ENCODE data around the gene KLHL15. TPM values are rescaled to one million over a fixed set of nuclear protein-coding genes. Genes with fewer than 3 reads are reported as not detected.

The KLHL15 gene
- total and polyA plus RNA-seq, 2 experiments from 2014 or later, result 3.4 to 8.2 TPM

GRCh38 chrX:23992431-23992830 lies 34.6 kb downstream of the KLHL15 start:
- Histone ChIP-seq H3F3A (ENCODE audit: insufficient read depth) (no peaks in the 10 kb centered on the region), H3K9me3 (ENCODE audit: low read depth) (no peaks in the 10 kb centered on the region), H3K9ac (no peak overlapping the region), H3K27me3 (replicated peaks; ENCODE audit: insufficient read depth) (no peaks in the 10 kb centered on the region), H3K4me1 (ENCODE audit: insufficient read depth) (peaks cover 4% of the 10 kb centered on the region), H3K36me3 (ENCODE audit: low read depth) (peaks cover 7% of the 10 kb centered on the region; the same call in 1 of the 2 replicates), H3K9me2 (ENCODE audit: insufficient read depth) (no peaks in the 10 kb centered on the region), H4K20me1 (ENCODE audit: insufficient read depth) (no peaks in the 10 kb centered on the region), H3K4me2 (ENCODE audit: unreplicated experiment) (no peak overlapping the region), H3K27ac (no peak overlapping the region), H3K4me3 (no peak overlapping the region), H3K79me2 (ENCODE audit: insufficient read depth) (peaks cover 22% of the 10 kb centered on the region), H2AFZ (no peak overlapping the region)
- no peak for DNase-seq
- in situ Hi-C loops (cut with MboI), result no loop called here
- 72 to 79% methylated on average over 3 of the region's 3 CpGs for WGBS, 2 experiments (ENCODE audit: low coverage in 1 of 2, low lambda C conversion rate in 2 of 2, missing lambda C conversion rate in 2 of 2)
- TF ChIP-seq EZH2 (IDR thresholded peaks at IDR 0.05; ENCODE audit: insufficient read depth, poor library complexity, severe bottlenecking) (no peak), EZH2phosphoT487 (IDR thresholded peaks at IDR 0.05; ENCODE audit: insufficient read depth, low read depth) (no peak)

- Histone ChIP-seq H3K27ac (no peak overlapping the region), H3K9me2 (ENCODE audit: insufficient read depth) (no peaks in the 10 kb centered on the region), H3K4me3 (no peak overlapping the region), H4K20me1 (ENCODE audit: insufficient read depth) (no peaks in the 10 kb centered on the region), H3F3A (ENCODE audit: insufficient read depth) (no peaks in the 10 kb centered on the region), H3K9me3 (ENCODE audit: low read depth) (no peaks in the 10 kb centered on the region), H3K36me3 (ENCODE audit: low read depth) (peaks cover 14% of the 10 kb centered on the region; the same call in 1 of the 2 replicates), H3K4me1 (ENCODE audit: insufficient read depth) (peaks cover 4% of the 10 kb centered on the region), H3K4me2 (ENCODE audit: unreplicated experiment) (no peak overlapping the region), H3K9ac (no peak overlapping the region), H2AFZ (no peak overlapping the region), H3K27me3 (replicated peaks; ENCODE audit: insufficient read depth) (no peaks in the 10 kb centered on the region), H3K79me2 (ENCODE audit: insufficient read depth) (peaks cover 22% of the 10 kb centered on the region)
- 100% methylated on average over 1 to 2 of the region's 2 CpGs for WGBS, 2 experiments (ENCODE audit: low coverage in 1 of 2, low lambda C conversion rate in 2 of 2, missing lambda C conversion rate in 2 of 2)
- TF ChIP-seq EZH2phosphoT487 (IDR thresholded peaks at IDR 0.05; ENCODE audit: insufficient read depth, low read depth) (no peak), EZH2 (IDR thresholded peaks at IDR 0.05; ENCODE audit: insufficient read depth, poor library complexity, severe bottlenecking) (no peak)
- DNase-seq, result no peak
- in situ Hi-C loops (cut with MboI), result no loop called here
Measured at GRCh38 chrX:23990455-23990854, 36.5 kb downstream of the KLHL15 start.

- TF ChIP-seq EZH2 (IDR thresholded peaks at IDR 0.05; ENCODE audit: insufficient read depth, poor library complexity, severe bottlenecking) (no peak), EZH2phosphoT487 (IDR thresholded peaks at IDR 0.05; ENCODE audit: insufficient read depth, low read depth) (no peak)
- H3K4me3 ChIP-seq, result no peak overlapping the region
Measured at GRCh38 chrX:23989689-23990088, 37.3 kb downstream of the KLHL15 start.

DNA sequence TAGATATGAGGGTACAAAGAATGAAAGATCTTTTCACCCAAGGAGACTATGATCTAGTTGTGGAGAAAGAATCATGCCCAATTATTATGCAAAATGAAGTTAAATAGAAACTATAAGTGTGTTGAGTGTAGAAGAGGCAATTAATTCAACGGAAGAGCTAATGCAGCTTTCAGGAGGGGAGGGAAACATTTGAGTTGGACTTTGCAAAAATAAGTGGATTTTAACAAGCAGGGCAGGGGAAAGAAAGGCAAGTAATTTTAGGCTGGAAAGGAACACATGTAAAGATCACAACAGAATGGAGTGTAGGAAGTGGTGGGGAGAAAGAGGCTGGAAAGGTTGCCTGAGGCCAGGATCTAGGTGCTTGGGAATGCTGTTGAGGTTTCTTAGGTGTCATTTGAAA lies 44.1 kb downstream of the KLHL15 start:
- H3K27me3 ChIP-seq (replicated peaks; ENCODE audit: insufficient read depth), result no peaks in the 10 kb centered on the region
- no peak for TF ChIP-seq EZH2 (IDR thresholded peaks at IDR 0.05; ENCODE audit: insufficient read depth, poor library complexity, severe bottlenecking)
- no peak for TF ChIP-seq EZH2phosphoT487 (IDR thresholded peaks at IDR 0.05; ENCODE audit: insufficient read depth, low read depth)
- no peak overlapping the region for H3K9ac ChIP-seq
- no peak overlapping the region for H2AFZ ChIP-seq
- no peak overlapping the region for H3K4me2 ChIP-seq (ENCODE audit: unreplicated experiment)
- H3K4me1 ChIP-seq (ENCODE audit: insufficient read depth), result no peaks in the 10 kb centered on the region
- DNase-seq, result no peak
- WGBS, 2 experiments (ENCODE audit: low coverage in 1 of 2, low lambda C conversion rate in 2 of 2, missing lambda C conversion rate in 2 of 2), result 100% methylated on average over 1 of the region's 1 CpG
- no peaks in the 10 kb centered on the region for H3K9me2 ChIP-seq (ENCODE audit: insufficient read depth)
- no peak overlapping the region for H3K27ac ChIP-seq
- H3K36me3 ChIP-seq (ENCODE audit: low read depth), result peaks cover 10% of the 10 kb centered on the region; the same call in 1 of the 2 replicates
- H3K4me3 ChIP-seq, result no peak overlapping the region
- H3K9me3 ChIP-seq (ENCODE audit: low read depth), result no peaks in the 10 kb centered on the region
- in situ Hi-C loops (cut with MboI), result no loop called here
- no peaks in the 10 kb centered on the region for H4K20me1 ChIP-seq (ENCODE audit: insufficient read depth)
- H3F3A ChIP-seq (ENCODE audit: insufficient read depth), result no peaks in the 10 kb centered on the region
- H3K79me2 ChIP-seq (ENCODE audit: insufficient read depth), result peaks cover 10% of the 10 kb centered on the region; the same call in 1 of the 2 replicates

More at GRCh38 chrX:23989689-23990088, 37.3 kb downstream of the KLHL15 start:
- no peaks in the 10 kb centered on the region for H4K20me1 ChIP-seq (ENCODE audit: insufficient read depth)
- no peak overlapping the region for H3K4me2 ChIP-seq (ENCODE audit: unreplicated experiment)
- in situ Hi-C loops (cut with MboI), result no loop called here
- no peaks in the 10 kb centered on the region for H3F3A ChIP-seq (ENCODE audit: insufficient read depth)
- no peak overlapping the region for H3K27ac ChIP-seq
- 93 to 100% methylated on average over 3 of the region's 3 CpGs for WGBS, 2 experiments (ENCODE audit: low coverage in 1 of 2, low lambda C conversion rate in 2 of 2, missing lambda C conversion rate in 2 of 2)
- no peak for DNase-seq
- H3K4me1 ChIP-seq (ENCODE audit: insufficient read depth), result peaks cover 4% of the 10 kb centered on the region
- H3K79me2 ChIP-seq (ENCODE audit: insufficient read depth), result peaks cover 22% of the 10 kb centered on the region
- H3K9ac ChIP-seq, result no peak overlapping the region
- no peaks in the 10 kb centered on the region for H3K9me2 ChIP-seq (ENCODE audit: insufficient read depth)
- peaks cover 14% of the 10 kb centered on the region; the same call in 1 of the 2 replicates for H3K36me3 ChIP-seq (ENCODE audit: low read depth)
- H3K9me3 ChIP-seq (ENCODE audit: low read depth), result no peaks in the 10 kb centered on the region
- H2AFZ ChIP-seq, result no peak overlapping the region
- no peaks in the 10 kb centered on the region for H3K27me3 ChIP-seq (replicated peaks; ENCODE audit: insufficient read depth)
